ENCODE measurements around the gene PSMD3.
A peak's percentile ranks its signal among the peaks of the same experiment; 100 is the strongest.
"Not testable (repeated sequence)": the region's sequence is repeated elsewhere in the genome, so short reads cannot be mapped to it uniquely, and the experiment has no call there.

Gene PSMD3

DNA sequence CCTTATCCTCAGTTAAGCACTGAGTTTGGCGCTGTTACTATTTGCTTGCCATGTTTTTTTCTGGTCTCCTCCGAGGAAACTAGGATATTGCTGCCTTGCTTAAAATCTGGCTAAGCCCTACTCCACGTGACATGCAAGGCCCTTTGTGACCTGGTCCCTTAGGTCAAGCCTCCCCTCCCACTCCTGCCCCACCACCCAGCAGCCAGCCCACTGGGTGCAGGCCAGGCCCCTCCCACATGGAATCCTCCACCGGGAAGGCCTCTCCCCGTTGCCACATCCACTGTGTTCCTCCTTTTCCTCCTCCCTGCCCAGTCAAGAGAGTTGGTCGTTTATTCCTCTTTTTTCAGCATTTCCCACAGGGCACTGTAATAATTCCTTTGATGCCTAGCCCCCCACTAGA lies 16.2 kb downstream of the PSMD3 start:
- DNase-seq (ENCODE audit: low spot score): no peak

DNA sequence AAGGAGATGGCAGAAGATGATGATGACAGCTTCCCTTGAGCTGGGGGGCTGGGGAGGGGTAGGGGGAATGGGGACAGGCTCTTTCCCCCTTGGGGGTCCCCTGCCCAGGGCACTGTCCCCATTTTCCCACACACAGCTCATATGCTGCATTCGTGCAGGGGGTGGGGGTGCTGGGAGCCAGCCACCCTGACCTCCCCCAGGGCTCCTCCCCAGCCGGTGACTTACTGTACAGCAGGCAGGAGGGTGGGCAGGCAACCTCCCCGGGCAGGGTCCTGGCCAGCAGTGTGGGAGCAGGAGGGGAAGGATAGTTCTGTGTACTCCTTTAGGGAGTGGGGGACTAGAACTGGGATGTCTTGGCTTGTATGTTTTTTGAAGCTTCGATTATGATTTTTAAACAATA lies 16.9 kb downstream of the PSMD3 start:
- no peak for DNase-seq (ENCODE audit: low spot score)

- DNase-seq (ENCODE audit: low spot score): no peak
Observed at GRCh38 chr17:39999067-39999466, 18.5 kb downstream of the PSMD3 start.

DNA sequence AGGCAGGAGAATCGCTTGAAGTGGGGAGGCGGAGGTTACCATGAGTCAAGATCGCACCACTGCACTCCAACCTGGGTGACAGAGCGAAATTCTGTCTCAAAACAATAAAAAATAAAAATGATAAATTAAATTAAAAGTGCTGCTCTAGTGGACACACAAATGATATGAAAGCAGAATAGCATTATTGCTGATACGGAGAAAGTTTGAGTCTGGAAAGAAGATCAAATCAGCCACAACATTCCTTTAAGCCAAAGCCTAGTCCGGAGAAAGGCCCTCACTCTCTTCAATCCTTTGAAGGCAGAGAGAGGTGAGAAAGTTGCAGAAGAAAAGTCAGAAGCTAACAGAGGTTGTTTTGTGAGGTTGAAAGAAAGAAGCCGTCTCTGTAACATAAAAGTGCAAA lies 19.6 kb downstream of the PSMD3 start:
- no peak for DNase-seq (ENCODE audit: low spot score)

DNA sequence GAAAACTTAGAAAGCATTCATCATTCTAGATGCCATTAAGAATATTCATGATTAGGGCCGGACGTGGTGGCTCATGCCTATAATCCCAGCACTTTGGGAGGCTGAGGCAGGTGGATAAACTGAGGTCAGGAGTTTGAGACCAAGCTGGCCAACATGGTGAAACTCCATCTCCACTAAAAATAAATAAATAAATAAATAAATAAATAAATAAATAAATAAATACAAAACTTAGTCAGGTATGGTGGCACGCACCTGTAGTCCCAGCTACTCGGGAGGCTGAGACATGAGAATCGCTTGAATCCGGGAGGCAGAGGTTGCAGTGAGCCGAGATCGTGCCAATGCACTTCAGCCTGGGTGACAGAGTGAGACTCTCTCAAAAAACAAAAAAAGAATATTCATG lies 20.7 kb downstream of the PSMD3 start:
- DNase-seq (ENCODE audit: low spot score): not testable (repeated sequence)

- no peak for DNase-seq (ENCODE audit: low spot score)
Observed at GRCh38 chr17:40004072-40004471, 23.5 kb downstream of the PSMD3 start.

- no peak for DNase-seq (ENCODE audit: low spot score)
Observed at GRCh38 chr17:40004712-40005111, 24.1 kb downstream of the PSMD3 start.

DNA sequence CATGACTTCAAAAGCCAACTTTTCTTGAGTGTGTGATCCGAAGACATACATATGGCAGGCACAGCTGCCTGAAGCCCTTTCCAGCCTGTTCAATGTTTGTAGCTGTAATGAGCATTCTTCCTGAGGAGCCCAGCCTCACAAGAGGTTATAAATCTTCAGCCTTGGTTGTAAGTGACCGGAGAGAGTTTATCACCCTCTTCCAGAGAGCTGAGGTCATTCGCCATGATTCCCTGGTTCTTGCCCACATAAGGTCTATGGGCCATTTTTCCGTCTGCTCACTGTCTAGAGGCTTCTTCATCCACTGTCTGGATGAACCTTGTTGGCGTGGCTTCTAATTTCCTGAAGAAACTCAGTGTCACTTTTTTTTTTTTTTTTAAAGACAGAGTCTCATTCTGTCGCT lies 24.9 kb downstream of the PSMD3 start:
- DNase-seq (ENCODE audit: low spot score): no peak

- not testable (repeated sequence) for DNase-seq (ENCODE audit: low spot score)
Observed at GRCh38 chr17:40010946-40011500, 30.4 kb downstream of the PSMD3 start.

DNA sequence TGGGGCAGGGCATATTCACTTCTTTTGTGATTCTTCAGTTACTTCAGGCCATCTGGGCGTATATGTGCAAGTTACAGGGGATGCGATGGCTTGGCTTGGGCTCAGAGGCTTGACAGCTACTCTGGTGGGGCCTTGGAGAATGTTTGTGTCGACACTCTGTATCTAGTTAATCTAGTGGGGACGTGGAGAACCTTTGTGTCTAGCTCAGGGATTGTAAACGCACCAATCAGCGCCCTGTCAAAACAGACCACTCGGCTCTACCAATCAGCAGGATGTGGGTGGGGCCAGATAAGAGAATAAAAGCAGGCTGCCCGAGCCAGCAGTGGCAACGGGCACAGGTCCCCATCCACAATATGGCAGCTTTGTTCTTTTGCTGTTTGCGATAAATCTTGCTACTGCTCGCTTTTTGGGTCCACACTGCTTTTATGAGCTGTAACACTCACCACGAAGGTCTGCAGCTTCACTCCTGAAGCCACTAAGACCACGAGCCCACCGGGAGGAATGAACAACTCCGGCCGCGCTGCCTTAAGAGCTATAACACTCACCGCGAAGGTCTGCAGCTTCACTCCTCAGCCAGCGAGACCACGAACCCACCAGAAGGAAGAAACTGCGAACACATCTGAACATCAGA lies 31.5 kb downstream of the PSMD3 start:
- not testable (repeated sequence) for DNase-seq (ENCODE audit: low spot score)

DNA sequence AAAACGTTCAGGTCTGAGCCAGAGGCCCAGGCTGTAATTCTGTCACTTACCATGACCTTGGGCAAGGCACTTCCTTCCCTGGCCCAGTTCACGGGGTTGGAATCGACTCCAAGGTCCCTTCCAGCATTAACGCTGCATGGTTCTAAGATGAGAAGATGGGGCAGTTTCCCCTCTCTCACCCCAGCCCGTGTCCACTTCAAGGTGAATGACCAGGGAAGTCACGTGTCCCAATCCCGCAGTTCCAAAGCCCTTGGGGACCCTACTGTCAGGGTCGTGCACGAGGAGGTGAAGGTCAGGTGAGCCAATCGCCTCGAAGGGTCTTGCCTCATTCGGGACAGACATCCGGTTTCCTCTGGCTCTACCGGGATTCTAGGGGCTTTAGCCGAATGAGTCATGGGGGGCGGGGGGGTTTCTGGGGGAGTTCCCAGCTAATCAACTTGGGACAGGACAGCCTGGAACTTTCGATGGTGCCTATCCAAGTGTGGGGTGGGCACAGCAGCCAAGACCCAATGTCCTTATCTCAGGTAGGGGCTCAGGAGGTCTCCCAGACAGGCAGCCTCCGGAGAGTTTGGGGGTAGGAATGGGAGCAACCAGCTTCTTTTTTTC lies 33.9 kb downstream of the PSMD3 start:
- no peak for DNase-seq (ENCODE audit: low spot score)

- no peak for DNase-seq (ENCODE audit: low spot score)
Observed at GRCh38 chr17:40015005-40015997, 34.7 kb downstream of the PSMD3 start, which contains the start of gene CSF3. CSF3 (plus strand) TSS chr17:40015440; CDS start chr17:40015475, 35 bp downstream.

DNA sequence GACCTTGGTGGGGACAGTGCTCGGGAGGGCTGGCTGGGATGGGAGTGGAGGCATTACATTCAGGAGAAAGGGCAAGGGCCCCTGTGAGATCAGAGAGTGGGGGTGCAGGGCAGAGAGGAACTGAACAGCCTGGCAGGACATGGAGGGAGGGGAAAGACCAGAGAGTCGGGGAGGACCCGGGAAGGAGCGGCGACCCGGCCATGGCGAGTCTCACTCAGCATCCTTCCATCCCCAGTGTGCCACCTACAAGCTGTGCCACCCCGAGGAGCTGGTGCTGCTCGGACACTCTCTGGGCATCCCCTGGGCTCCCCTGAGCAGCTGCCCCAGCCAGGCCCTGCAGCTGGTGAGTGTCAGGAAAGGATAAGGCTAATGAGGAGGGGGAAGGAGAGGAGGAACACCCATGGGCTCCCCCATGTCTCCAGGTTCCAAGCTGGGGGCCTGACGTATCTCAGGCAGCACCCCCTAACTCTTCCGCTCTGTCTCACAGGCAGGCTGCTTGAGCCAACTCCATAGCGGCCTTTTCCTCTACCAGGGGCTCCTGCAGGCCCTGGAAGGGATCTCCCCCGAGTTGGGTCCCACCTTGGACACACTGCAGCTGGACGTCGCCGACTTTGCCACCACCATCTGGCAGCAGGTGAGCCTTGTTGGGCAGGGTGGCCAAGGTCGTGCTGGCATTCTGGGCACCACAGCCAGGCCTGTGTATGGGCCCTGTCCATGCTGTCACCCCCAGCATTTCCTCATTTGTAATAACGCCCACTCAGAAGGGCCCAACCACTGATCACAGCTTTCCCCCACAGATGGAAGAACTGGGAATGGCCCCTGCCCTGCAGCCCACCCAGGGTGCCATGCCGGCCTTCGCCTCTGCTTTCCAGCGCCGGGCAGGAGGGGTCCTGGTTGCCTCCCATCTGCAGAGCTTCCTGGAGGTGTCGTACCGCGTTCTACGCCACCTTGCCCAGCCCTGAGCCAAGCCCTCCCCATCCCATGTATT lies 35.7 kb downstream of the PSMD3 start:
- no peak for DNase-seq (ENCODE audit: low spot score)

GRCh38 chr17:40017422-40018080 lies 36.9 kb downstream of the PSMD3 start:
- no peak for DNase-seq (ENCODE audit: low spot score)

- DNase-seq (ENCODE audit: low spot score): no peak
Observed at GRCh38 chr17:40018211-40019121, 37.9 kb downstream of the PSMD3 start.

DNA sequence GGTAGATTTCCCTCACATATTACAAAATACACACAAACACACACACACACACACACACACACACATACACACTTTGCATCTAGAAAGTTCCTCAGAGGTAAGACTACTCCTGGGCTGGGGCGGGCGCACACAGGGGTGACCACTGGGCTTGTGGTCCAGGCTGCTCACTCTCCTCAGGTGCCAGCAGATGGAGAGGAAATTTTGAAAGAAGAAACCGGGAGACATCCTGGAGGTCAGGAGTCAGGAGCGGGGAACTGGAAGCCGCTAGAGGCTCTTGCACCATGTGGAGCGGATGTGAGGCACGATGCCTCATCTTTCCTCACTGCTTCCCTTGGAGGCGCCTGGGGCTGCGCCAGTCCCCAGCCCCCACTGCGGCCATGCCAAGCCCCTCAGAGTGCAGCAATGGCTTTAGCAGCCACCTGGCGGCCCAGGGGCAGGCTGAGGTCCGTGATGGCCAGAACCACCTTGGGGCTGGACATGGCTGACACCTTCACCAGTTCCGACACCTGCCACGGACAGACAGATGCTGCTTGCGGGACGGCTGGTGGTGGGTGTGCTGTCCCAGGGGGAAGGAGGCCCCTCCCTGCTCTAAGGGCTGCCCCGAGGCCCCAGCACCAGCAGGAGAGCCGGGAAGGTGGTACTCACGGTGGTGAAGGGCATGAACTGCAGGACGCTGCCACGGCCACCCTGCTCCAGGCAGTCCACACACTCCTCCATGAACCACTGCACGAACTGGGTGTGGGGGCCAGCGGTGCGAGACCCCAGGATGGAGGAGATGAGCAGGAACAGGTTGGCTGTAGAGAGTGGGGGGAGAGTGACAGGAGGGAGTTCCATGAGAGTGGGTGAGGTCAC lies 38.8 kb downstream of the PSMD3 start:
- DNase-seq (ENCODE audit: low spot score): no peak

- no peak for DNase-seq (ENCODE audit: low spot score)
Observed at GRCh38 chr17:40020146-40020545, 39.5 kb downstream of the PSMD3 start.

GRCh38 chr17:40021451-40021971 lies 40.9 kb downstream of the PSMD3 start:
- DNase-seq (ENCODE audit: low spot score): peak; percentile 56

Data from COLO829 (cell line).